GM19328 (cell line): ENCODE data around the gene SLCO6A1.
"Not testable (repeated sequence)": the region's sequence is repeated elsewhere in the genome, so short reads cannot be mapped to it uniquely, and the experiment has no call there.

Experiments
- ATAC-seq: cut with Tn5 transposase; IDR thresholded peaks from one replicate; pipeline ENCODE4 v1.9.1; 2021; ENCODE audit warnings: mild to moderate bottlenecking, moderate library complexity; ENCODE audit not compliant: unreplicated experiment

Gene SLCO6A1, protein sequence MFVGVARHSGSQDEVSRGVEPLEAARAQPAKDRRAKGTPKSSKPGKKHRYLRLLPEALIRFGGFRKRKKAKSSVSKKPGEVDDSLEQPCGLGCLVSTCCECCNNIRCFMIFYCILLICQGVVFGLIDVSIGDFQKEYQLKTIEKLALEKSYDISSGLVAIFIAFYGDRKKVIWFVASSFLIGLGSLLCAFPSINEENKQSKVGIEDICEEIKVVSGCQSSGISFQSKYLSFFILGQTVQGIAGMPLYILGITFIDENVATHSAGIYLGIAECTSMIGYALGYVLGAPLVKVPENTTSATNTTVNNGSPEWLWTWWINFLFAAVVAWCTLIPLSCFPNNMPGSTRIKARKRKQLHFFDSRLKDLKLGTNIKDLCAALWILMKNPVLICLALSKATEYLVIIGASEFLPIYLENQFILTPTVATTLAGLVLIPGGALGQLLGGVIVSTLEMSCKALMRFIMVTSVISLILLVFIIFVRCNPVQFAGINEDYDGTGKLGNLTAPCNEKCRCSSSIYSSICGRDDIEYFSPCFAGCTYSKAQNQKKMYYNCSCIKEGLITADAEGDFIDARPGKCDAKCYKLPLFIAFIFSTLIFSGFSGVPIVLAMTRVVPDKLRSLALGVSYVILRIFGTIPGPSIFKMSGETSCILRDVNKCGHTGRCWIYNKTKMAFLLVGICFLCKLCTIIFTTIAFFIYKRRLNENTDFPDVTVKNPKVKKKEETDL

DNA sequence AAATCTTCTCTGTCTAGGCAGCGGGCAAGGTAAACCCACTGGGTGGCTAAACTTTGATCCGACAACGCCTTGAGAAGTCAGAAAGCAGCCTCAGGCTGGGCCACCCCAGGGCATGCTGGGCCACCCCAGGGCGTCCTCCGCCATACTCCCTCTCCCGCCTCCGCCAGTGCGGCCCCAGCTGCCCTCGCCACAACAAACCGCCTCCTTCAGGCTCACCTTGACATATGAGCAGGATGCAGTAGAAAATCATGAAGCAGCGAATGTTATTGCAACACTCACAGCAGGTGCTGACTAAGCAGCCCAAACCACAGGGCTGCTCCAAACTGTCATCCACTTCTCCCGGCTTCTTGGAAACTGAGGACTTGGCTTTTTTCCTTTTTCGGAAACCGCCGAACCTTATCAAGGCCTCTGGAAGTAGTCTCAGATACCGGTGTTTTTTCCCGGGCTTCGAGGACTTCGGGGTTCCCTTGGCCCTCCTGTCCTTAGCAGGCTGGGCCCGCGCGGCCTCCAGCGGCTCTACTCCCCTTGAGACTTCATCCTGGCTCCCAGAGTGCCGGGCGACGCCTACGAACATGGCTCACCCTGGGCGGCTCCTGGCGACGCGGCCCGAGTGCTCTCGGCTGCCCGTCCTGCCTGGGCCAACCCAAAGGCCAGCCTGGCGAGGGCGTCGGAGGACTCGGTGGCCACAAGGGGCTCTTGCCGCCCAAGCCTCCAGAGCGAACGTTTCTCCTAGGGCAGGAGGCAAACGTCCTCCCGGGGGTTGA is at the start of gene SLCO6A1:
Gene SLCO6A1 (minus strand): TSS at position 731 of the 764 bp plus-strand sequence. CDS start 157 bp downstream, at position 574.
- ATAC-seq, result no peak

DNA sequence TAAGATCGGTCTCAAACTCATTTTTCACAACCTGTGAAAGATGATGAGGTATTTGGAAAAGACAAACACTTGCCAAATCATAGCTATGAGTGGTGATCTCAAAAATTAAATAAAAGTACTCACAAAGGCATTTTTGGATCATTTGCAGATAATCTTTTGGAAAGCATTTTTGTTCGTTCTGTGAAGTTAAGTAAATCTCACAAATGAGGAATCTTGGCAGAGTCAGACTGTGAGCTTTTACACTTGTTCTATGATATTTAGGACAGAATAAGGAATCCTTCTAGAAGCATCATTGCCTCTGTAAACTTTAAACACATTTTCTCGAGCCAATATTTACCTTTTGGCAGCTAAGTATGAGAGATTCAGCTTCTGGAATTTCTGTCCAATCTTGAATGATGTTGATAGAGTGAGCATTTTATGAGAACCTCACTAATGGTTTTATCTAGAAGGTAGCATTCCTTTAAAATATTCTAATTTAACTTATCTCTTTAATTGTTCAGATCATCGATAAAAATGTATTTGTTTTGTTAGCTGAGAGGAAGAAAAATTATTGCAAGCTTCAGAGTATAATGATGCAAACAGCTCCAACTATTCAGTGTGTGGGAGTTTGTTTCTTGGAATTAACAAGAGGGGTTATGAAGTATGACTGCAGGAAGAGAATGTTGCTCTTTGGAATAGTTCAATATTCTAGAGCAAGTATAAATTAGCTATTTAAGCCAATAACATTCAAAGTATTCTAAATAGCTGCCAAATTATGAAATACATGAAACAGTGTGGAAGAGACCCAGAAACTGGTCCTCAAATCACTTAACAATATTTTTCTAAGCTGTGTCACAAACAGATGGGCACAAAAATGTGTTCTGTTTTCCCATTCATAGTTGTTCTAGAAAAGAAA is 48.6 kb upstream of the SLCO6A1 start:
- no peak for ATAC-seq

DNA sequence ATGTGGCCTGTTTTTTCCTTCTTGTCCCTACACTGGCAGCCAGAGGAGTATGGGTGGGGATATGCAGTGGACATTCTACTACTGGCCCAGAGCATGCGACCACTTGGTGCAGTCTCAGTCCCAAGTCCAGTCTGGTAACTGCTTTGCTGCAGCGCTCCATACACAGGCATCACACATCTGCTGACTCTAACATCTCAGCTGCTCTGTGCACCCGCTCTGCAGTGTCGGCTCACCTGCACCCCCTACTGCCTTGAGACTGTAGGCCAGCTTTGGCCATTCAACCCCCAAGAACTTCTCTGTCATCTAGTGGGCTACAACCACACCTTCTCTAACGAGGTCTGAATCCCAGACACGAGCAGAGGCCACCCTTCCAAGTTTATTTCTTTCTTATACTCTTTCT is 46.4 kb upstream of the SLCO6A1 start:
- peak; percentile 78 for ATAC-seq

DNA sequence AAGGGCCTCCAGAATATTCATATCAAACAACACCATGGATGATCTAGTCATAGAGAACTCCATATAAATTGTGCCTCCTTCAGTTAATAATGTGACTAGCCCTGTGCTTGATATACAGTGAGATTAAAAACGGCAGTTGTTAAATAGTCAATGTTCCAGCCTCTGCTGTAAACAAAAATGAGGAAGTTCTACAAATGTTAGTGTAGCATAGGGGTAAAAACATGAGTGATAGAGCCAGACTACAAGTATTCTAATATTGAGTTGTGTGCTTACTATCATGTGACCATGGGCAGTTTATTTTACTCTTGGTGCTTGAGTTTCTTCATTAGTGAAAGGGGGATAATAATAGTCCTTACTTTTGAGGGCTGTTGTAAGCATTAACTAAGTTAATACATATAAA is 43.3 kb upstream of the SLCO6A1 start:
- ATAC-seq, result no peak

DNA sequence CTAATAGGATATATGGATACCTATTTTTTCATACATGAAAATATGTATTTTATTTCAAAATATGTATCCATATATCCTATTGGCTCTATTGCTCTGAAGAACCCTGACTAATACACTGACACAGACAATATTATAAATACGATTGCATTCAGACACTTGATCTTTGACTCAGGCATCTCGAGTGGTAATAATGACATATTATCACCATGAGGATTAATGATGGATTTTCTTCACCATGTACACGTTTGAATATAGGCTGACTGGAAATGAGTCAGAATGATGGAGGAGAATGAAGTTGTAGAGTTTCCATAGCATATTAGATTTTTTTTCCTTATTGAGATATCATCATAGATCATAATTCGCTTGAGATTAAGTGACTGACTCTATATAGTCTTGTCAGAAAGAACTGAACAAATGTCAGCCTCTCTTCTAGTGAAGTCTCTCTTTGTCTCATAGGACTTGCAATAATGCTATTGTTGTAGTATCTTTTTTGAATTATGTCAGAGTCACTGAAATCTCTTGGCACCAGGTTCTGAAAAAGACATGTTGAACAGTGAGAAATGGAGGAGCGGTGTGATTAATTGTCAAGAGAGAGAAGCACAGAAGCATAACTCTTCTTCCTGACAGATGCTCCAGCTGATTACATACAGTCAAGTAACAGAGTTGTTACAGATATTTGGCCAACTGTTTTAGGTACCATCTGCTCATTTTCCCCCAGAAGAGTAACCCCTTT is 41.4 kb upstream of the SLCO6A1 start:
- no peak for ATAC-seq

DNA sequence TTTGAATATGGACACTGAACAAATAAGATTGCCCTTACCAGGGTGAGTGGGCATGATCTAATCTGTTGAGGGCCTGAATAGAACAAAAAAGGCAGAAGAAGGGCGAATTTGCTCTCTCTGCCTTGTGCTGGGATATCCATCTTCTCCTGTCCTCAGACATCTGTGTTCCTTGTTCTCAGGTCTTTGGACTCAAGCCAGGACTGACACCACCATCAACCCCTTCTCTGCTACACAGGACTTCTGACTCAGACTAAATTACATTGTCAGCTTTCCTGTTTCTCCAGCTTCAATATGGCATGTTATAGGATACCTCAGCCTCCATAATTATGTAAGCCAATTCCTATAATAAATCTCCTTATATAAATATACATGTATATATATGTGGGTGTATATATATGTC is 40.8 kb upstream of the SLCO6A1 start:
- no peak for ATAC-seq

DNA sequence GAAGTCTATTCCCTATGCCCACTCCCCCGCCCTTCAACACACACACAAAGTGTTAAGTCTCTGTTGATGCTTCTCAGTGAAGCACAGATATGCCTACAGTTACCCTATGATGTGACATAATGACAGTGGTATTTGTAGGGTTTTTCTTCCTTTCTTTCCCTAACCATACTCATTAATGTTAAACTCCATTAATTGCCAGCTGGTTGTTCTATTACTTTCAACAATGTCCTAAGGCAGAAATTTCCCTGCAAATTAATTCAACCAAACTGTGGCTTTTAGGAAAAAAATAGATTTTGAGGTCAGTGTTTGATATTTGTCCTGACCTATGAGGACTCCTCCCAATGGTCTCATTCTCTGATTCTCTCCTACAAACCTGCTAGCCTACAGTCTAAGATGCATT is 38.2 kb upstream of the SLCO6A1 start:
- no peak for ATAC-seq

DNA sequence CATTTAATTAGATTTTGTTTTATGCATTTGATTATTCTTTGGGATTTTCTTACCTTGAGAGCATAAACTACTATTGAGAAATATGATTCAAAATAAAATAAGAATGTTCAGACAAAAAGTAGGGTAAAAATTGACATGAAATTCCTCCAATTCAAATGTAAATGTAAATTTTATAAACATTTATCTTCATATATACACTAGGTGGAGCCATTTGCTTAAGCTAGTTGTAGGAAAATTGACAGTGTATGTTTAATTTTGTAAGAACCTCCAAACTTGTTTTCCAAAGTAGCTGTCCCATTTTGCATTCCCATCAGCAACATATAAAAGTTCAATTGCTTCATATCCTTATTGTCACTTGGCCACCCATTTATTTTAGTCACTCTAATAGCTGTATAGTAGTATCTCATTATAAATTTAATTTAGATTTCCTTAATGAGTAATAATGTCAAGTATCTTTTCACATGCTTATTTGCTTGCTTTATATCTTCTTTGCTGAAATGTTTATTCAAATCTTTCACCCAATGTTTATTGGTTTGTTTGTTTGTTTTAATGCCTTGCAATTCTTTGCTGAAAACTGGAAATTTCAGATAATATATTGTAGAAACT is 37.6 kb upstream of the SLCO6A1 start:
- ATAC-seq, result no peak

DNA sequence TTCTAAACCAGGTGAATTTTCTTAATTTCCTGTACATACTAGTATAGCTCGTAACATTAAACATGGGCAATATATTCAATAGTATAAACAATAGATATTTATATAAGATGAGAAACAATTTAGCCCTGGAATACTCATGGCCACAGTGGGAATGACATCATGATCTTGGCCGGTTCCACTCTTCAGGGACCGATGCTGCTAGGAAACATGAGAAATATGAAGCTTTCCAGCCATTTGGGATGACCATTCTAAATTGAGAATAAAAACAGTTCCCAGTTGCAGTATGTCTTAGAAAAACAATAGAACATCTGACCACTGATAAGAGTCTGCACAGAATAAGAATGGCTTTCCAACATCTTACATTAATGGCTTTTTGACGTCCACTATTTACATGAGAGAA is 33.3 kb upstream of the SLCO6A1 start:
- ATAC-seq, result no peak

DNA sequence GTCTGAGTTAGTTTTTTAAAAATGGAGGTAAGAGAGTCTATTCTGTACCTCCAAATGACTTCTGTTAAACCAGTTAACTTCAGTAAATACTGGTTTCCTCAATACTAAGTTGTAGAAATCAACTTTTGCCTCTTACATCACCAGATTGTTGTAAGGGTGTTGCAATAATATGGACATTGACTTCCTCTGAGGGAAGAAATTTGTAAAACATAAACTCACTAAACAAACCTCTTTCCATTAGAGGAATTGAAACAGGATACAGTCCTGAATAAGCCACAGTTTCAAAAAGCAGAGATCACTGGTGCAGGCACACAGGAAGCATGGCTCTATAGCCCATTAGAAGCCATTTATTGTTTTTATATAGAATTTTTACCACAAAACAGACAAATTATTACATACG is 32.7 kb upstream of the SLCO6A1 start:
- ATAC-seq, result no peak

DNA sequence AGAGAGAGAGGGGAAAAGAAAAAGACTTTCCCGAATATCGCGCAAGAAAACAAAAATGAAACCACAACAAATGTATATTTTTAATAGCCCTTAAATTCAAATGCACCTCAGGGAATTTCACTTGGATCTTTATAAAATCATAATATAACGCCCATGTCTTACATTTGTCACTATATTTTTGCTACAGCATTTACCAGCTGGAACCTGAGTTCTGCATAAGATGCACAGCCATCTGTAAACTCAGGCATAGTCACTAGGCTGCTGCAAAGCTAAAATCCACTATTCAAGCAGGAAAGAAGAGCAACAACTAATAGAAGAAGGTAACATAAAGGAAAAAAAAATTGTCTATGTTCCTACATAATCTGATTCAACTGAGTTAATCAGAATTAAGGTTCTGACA is 30.6 kb upstream of the SLCO6A1 start:
- ATAC-seq, result no peak

DNA sequence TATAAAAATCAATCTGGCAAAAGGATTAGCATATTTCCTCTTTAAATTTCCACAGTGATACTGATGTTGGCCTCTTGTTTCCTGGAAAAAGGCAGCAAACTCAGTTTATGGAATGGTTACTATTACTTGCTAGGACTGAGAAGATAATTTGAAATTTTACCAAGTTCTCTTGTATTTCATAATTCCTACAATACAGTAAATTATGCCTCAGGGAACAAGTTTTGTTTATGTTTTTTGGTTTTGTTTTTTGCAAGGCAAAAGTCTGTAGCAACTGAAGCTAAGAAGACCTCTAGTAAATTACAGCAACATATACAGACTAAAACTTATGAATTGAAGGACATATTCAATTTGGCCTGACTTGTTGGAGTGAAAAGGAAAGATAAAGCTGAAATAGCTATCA is 30.2 kb upstream of the SLCO6A1 start:
- no peak for ATAC-seq

DNA sequence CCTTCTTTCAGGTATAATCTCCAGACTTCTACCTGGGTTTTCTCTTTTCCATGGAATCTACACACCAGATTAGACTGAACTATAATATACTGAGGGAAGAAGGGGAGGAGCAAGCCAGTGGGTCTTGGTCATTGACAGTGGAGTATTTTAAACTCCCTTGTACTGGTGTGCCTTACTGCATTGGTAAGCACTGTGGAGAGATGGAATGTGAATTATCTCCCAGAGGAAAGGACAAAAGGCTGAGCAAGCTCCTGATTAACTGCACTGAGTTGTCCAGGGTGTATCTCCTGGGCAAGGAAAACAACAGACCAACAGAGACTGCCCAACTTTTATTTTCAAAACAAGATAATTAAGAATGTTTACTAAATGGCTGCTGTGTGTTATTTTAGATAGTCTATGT is 29.8 kb upstream of the SLCO6A1 start:
- no peak for ATAC-seq

DNA sequence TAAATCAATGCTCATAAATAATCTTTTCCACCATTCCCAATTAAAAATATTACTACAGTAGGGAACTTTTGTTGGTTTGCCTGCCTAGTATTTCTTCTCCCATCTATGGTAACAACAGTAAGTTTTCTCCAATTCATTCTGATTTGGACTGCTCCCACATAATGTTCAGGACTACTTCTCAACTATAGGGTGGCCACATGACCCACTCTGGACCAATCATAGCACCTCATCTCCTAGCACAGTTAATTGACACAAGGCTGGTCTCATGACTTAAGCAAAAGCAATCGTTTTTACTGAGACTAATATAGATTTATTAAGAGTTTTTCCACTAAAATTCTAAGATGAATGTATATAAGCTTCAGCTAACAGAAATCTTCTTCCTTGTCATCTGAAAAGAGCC is 28.7 kb upstream of the SLCO6A1 start:
- ATAC-seq, result no peak

DNA sequence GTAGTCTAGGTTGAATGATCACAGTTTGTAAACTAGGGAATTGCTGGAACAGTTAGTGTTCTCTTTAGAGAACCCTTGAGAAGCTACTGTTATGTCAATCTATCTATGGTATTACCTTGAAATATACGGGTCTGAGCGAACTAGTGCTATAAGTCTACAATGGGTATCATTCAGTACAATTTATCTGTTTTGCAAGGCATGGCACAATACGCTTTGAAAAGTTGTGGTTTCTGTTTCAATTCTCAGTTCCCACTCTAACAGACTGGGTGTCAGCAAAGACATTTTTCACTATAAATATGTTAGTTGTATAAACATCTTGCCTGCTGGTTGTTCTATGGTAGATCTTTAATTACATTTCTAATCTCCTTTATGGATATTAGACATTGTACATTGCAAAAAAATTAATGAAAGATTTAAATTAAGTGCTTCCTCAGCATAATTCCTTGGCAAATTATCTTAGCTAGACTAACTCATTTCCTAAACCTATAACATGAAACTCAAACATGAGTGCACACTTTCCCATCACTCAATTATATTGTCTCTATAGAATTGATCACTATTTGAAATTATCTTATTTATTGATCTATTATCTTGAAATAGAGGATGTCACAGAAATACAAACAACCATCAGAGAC is 24.9 kb upstream of the SLCO6A1 start:
- ATAC-seq, result peak; percentile 98

DNA sequence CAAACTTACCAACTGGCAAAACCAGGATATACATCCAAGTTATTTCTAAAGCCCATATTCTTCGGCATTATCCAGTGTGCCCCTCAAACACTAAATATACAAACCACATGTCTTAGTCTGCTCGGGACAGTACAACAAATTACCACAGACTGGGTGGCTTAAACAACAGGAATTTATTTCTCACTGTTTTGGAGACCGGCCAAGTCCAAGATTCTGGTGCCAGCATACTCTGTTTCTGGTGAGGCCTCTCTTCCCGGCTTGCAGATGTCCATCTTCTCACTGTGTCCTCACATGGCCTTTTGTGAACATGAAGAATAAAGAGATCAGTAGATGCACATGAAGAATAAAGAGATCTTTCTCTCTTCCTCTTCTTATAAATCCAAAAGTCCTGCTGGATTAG is 12.9 kb upstream of the SLCO6A1 start:
- no peak for ATAC-seq

DNA sequence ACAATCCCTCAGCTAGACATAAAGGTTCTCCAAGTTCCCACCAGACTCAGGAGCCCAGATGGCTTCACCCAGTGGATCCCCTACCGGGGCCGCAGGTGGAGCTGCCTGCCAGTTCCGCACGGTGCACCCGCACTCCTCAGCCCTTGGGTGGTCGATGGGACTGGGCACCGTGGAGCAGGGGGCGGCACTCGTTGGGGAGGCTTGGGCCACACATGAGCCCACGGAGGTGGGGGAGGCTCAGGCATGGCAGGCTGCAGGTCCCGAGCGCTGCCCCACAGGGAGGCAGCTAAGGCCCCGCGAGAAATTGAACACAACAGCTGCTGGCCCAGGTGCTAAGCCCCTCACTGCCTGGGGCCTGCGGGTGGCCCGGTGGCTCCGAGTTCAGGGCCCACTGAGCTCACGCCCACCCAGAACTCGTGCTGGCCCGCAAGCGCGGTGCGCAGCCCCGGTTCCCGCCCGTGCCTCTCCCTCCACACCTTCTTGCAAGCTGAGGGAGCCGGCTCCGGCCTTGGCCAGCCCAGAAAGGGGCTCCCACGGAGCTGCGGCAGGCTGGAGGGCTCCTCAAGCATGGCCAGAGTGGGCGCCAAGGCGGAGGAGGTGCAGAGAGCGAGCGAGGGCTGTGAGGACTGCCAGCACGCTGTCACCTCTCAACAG is 7.4 kb downstream of the SLCO6A1 start:
- not testable (repeated sequence) for ATAC-seq

DNA sequence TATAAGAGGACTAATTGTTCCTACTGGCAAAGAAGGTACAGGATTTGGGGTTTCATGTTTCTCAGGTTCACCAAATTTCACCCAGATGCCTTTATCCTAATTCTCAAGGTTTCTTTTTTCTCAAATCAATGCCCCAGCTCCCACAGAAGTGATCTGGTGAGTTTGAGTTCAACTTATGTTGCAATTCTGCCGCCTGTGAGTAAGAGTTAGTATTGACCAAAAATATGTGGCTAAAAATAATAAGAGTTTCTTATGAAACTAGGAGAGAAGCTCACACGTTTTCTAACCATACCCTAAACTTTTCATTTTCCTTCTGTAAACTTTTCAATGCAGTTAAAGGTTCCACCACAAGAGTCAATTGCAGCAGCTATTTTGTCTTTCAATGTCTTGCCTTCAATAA is 15.1 kb downstream of the SLCO6A1 start:
- ATAC-seq, result no peak
